ENCODE results near the gene SLC16A6.

DNA sequence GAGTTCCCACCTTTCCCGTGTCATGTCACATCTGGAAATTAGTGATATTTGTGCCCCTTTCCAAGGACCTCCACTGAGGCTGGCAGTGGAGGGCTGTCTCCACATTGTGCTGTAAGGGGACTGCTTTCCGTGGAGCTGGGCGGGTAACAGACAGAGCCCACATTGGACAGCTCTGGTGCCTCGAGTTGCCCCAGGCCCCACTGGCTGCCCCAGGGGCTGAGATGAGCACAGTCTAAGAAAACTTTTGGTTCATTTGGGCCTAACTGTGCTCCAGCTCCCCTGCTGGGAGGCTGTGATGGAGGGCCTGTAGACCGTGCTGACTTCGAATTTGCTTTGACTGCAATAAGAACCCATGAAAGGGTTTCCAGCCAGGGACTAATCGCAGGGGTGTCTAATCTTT is 38.4 kb upstream of the SLC16A6 start:
- TF ChIP-seq EZH2 (IDR thresholded peaks at IDR 0.05; ENCODE audit: insufficient read depth, poor library complexity, severe bottlenecking) (no peak), EZH2phosphoT487 (IDR thresholded peaks at IDR 0.05; ENCODE audit: insufficient read depth, low read depth) (no peak)

Data from GM23248 (cell line).